Calu3 (cell line): Measurements from ENCODE around the gene ARL11. TPM values are rescaled to one million over a fixed set of nuclear protein-coding genes. Genes with fewer than 3 reads are reported as not detected.

Experiments
- BruUV-seq: library from RNA; stranded (reverse); fragments of 400-500 nt; replicated peaks from 2 replicates; lab custom pipeline; 2021; lab: Mats Ljungman, UMichigan
- CTCF ChIA-PET: fragments of 300-600 bp; sonication (Branson Sonifier 250); formaldehyde crosslinking; loops from one replicate; lab custom pipeline; 2022; ENCODE audit warnings: antibody characterized with exemption; lab: Charles Lee
- DNase-seq: peaks from one replicate; pipeline ENCODE4 v3.0.0; 2022
- H3K27ac Mint-ChIP-seq: one replicate; pipeline ENCODE4 v1.8.0; 2022; ENCODE audit warnings: mixed read lengths; ENCODE audit not compliant: unreplicated experiment
- H3K27me3 Mint-ChIP-seq: one replicate; pipeline ENCODE4 v1.8.0; 2022; ENCODE audit warnings: mixed read lengths; ENCODE audit not compliant: unreplicated experiment
- H3K36me3 Mint-ChIP-seq: one replicate; pipeline ENCODE4 v1.8.0; 2022; ENCODE audit warnings: mild to moderate bottlenecking, moderate library complexity, mixed read lengths; ENCODE audit not compliant: insufficient read depth, unreplicated experiment
- H3K4me1 Mint-ChIP-seq: one replicate; pipeline ENCODE4 v1.8.0; 2022; ENCODE audit warnings: mild to moderate bottlenecking, low read depth, mixed read lengths; ENCODE audit not compliant: unreplicated experiment
- H3K4me3 Mint-ChIP-seq: one replicate; pipeline ENCODE4 v1.8.0; 2022; ENCODE audit warnings: mild to moderate bottlenecking, low read depth, moderate library complexity, mixed read lengths; ENCODE audit not compliant: unreplicated experiment
- H3K9me3 Mint-ChIP-seq: one replicate; pipeline ENCODE4 v1.8.0; 2022; ENCODE audit warnings: low read depth, mixed read lengths; ENCODE audit not compliant: unreplicated experiment
- CTCF ChIP-seq: fragments of 200-600 bp; IDR thresholded peaks from one replicate; pipeline ENCODE4 v1.8.0; 2022; ENCODE audit warnings: antibody characterized with exemption; ENCODE audit not compliant: unreplicated experiment
- intact Hi-C: fragments of 100-400 bp; cut with micrococcal nuclease; formaldehyde crosslinking; loops from one replicate; pipeline ENCODE4 v1.10.0; 2022; ENCODE audit not compliant: unreplicated experiment
- total RNA-seq: library from RNA; stranded (reverse); gene quantifications from 2 replicates; pipeline ENCODE4 v1.2.3, GENCODE V29; 2022

ARL11 gene
- total RNA-seq, 1 experiment from 2014 or later: not detected

GRCh38 chr13:49635599-49636433, 7.5 kb downstream of the ARL11 start:
- Mint-ChIP-seq H3K4me1 (no peaks in the 10 kb centered on the region), H3K27me3 (no peaks in the 10 kb centered on the region), H3K9me3 (no peaks in the 10 kb centered on the region), H3K27ac (no peak overlapping the region), H3K36me3 (no peaks in the 10 kb centered on the region), H3K4me3 (no peak overlapping the region)
- intact Hi-C loops: no loop called here
- CTCF ChIA-PET: no interaction called here
- no peak for TF ChIP-seq CTCF
- DNase-seq: no peak
- BruUV-seq: no TSS peak

GRCh38 chr13:49636705-49637104, 8.4 kb downstream of the ARL11 start:
- Mint-ChIP-seq H3K36me3 (no peaks in the 10 kb centered on the region), H3K4me1 (no peaks in the 10 kb centered on the region), H3K27me3 (no peaks in the 10 kb centered on the region), H3K9me3 (no peaks in the 10 kb centered on the region), H3K27ac (no peak overlapping the region), H3K4me3 (no peak overlapping the region)
- no TSS peak for BruUV-seq
- CTCF ChIA-PET: no interaction called here
- DNase-seq: no peak
- TF ChIP-seq CTCF: no peak
- intact Hi-C loops: no loop called here

- no TSS peak for BruUV-seq
- TF ChIP-seq CTCF: no peak
- Mint-ChIP-seq H3K4me3 (no peak overlapping the region), H3K9me3 (no peaks in the 10 kb centered on the region), H3K4me1 (no peaks in the 10 kb centered on the region), H3K27me3 (no peaks in the 10 kb centered on the region), H3K27ac (no peak overlapping the region), H3K36me3 (no peaks in the 10 kb centered on the region)
- CTCF ChIA-PET: no interaction called here
- no peak for DNase-seq
- intact Hi-C loops: no loop called here
Measured at GRCh38 chr13:49638030-49638743, 9.9 kb downstream of the ARL11 start.

- no peaks in the 10 kb centered on the region for H3K9me3 Mint-ChIP-seq
- no peaks in the 10 kb centered on the region for H3K36me3 Mint-ChIP-seq
- H3K27me3 Mint-ChIP-seq: no peaks in the 10 kb centered on the region
- no peaks in the 10 kb centered on the region for H3K4me1 Mint-ChIP-seq
- DNase-seq: no peak
- CTCF ChIA-PET: no interaction called here
- BruUV-seq: no TSS peak
- intact Hi-C loops: no loop called here
- no peak overlapping the region for H3K4me3 Mint-ChIP-seq
- no peak overlapping the region for H3K27ac Mint-ChIP-seq
- TF ChIP-seq CTCF: no peak
Measured at GRCh38 chr13:49638744-49639072, 10.4 kb downstream of the ARL11 start.
